Neural cell (in vitro differentiated cells): ENCODE measurements around the gene ORM2. TPM values are rescaled to one million over a fixed set of nuclear protein-coding genes. Genes with fewer than 3 reads are reported as not detected.

Source experiments
- H2AFZ ChIP-seq: fragments of 200-600, 300-800 bp; sonication (generic), shearing (Covaris generic); 2 replicates; pipeline ENCODE4 v1.6.0; 2014; ENCODE audit warnings: low read depth, mild to moderate bottlenecking, antibody characterized with exemption, low read length, moderate library complexity
- H3F3A ChIP-seq: fragments of 200-600 bp; shearing (Covaris generic); 2 replicates; pipeline ENCODE4 v1.6.1; 2016; ENCODE audit warnings: mild to moderate bottlenecking, moderate library complexity, mixed read lengths, antibody characterized with exemption, low read length; ENCODE audit not compliant: insufficient read depth, poor library complexity, severe bottlenecking
- H3K27ac ChIP-seq: fragments of 200-600, 300-800 bp; sonication (generic), shearing (Covaris generic); 2 replicates; pipeline ENCODE4 v1.5.1; 2014; ENCODE audit warnings: mild to moderate bottlenecking, low read length, moderate library complexity
- H3K27me3 ChIP-seq: fragments of 300-800, 200-600 bp; sonication (generic), shearing (Covaris generic); 2 replicates; pipeline ENCODE4 v1.6.0; 2014; ENCODE audit warnings: mild to moderate bottlenecking, low read depth, low read length, moderate library complexity; ENCODE audit not compliant: insufficient read depth
- H3K36me3 ChIP-seq: fragments of 300-800, 200-600 bp; sonication (generic), shearing (Covaris generic); 2 replicates; pipeline ENCODE4 v1.5.1; 2014; ENCODE audit warnings: mild to moderate bottlenecking, antibody characterized with exemption, low read length, moderate library complexity; ENCODE audit not compliant: insufficient read depth
- H3K4me2 ChIP-seq: fragments of 300-800, 200-600 bp; sonication (generic), shearing (Covaris generic); 2 replicates; pipeline ENCODE4 v1.6.0; 2014; ENCODE audit warnings: mild to moderate bottlenecking, low read length
- H3K4me3 ChIP-seq: fragments of 300-800, 200-600 bp; sonication (generic), shearing (Covaris generic); 2 replicates; pipeline ENCODE4 v1.5.1; 2014; ENCODE audit warnings: mild to moderate bottlenecking, low read length, moderate library complexity
- H3K79me2 ChIP-seq: fragments of 200-600 bp; shearing (Covaris generic); replicated peaks from 2 replicates; pipeline ENCODE4 v1.6.0; 2014; ENCODE audit warnings: mild to moderate bottlenecking, low read length, moderate library complexity; ENCODE audit not compliant: insufficient read depth
- H3K9ac ChIP-seq: fragments of 300-800, 200-600 bp; sonication (generic), shearing (Covaris generic); 2 replicates; pipeline ENCODE4 v1.6.1; 2016; ENCODE audit warnings: mild to moderate bottlenecking, low read length, mixed read lengths
- H3K9me2 ChIP-seq: fragments of 200-600 bp; shearing (Covaris generic); 2 replicates; pipeline ENCODE4 v1.6.1; 2016; ENCODE audit warnings: mild to moderate bottlenecking, low read length, mixed read lengths; ENCODE audit not compliant: insufficient read depth
- H3K9me3 ChIP-seq: fragments of 200-600, 300-800 bp; sonication (generic), shearing (Covaris generic); 2 replicates; pipeline ENCODE4 v1.6.1; 2016; ENCODE audit warnings: mild to moderate bottlenecking, mixed run types, low read length, moderate library complexity, mixed read lengths
- H4K20me1 ChIP-seq: fragments of 200-600 bp; shearing (Covaris generic); 2 replicates; pipeline ENCODE4 v1.6.1; 2016; ENCODE audit warnings: mild to moderate bottlenecking, mixed run types; ENCODE audit not compliant: insufficient read depth
- CTCF ChIP-seq: fragments of 450-650 bp; IDR thresholded peaks from 2 replicates; pipeline ENCODE4 v1.5.1; 2014; ENCODE audit warnings: antibody characterized with exemption, mild to moderate bottlenecking, moderate library complexity; ENCODE audit not compliant: poor library complexity, severe bottlenecking
- EP300 ChIP-seq: fragments of 450-650 bp; conservative IDR thresholded peaks from 2 replicates; pipeline ENCODE4 v1.6.1; 2014; ENCODE audit warnings: antibody characterized with exemption, mild to moderate bottlenecking, moderate library complexity; ENCODE audit not compliant: poor library complexity, severe bottlenecking
- EZH2 ChIP-seq: fragments of 200-600, 300-800 bp; shearing (Covaris generic), sonication (generic); IDR thresholded peaks from 2 replicates; pipeline ENCODE4 v1.6.1; 2014; ENCODE audit warnings: antibody characterized with exemption, low read length, borderline replicate concordance, mild to moderate bottlenecking; ENCODE audit not compliant: insufficient read depth, poor library complexity, severe bottlenecking
- MXI1 ChIP-seq: fragments of 450-650 bp; conservative IDR thresholded peaks from 2 replicates; pipeline ENCODE4 v1.6.1; 2014; ENCODE audit warnings: antibody characterized with exemption, mild to moderate bottlenecking; ENCODE audit not compliant: poor library complexity, severe bottlenecking
- POLR2AphosphoS5 ChIP-seq: IDR thresholded peaks from 2 replicates; pipeline ENCODE4 v1.6.1; 2012
- RAD21 ChIP-seq: fragments of 450-650 bp; conservative IDR thresholded peaks from 2 replicates; pipeline ENCODE4 v1.6.1; 2014; ENCODE audit warnings: antibody characterized with exemption, mild to moderate bottlenecking, moderate library complexity
- REST ChIP-seq: IDR thresholded peaks from 2 replicates; pipeline ENCODE4 v1.6.1; 2012; ENCODE audit warnings: borderline replicate concordance
- SMC3 ChIP-seq: fragments of 450-650 bp; conservative IDR thresholded peaks from 2 replicates; pipeline ENCODE4 v1.6.1; 2014; ENCODE audit warnings: antibody characterized with exemption, mild to moderate bottlenecking, moderate library complexity; ENCODE audit not compliant: poor library complexity
- TAF1 ChIP-seq: IDR thresholded peaks from 2 replicates; pipeline ENCODE4 v1.6.1; 2012; ENCODE audit warnings: low read depth
- polyA plus RNA-seq: library from polyadenylated mRNA; depleted of rRNA; stranded (reverse); fragments of >200 nt; gene quantifications from 2 replicates; pipeline ENCODE4 v1.2.3, GENCODE V29; 2014

Gene ORM2
- polyA plus RNA-seq, 1 donor from 2014 or later, result not detected

- Histone ChIP-seq H3K27me3 (no peaks in the 10 kb centered on the region), H4K20me1 (no peaks in the 10 kb centered on the region), H3K9ac (no peak overlapping the region), H3K27ac (no peak overlapping the region), H3K36me3 (no peaks in the 10 kb centered on the region), H2AFZ (no peak overlapping the region), H3K4me3 (no peak overlapping the region), H3K9me2 (no peaks in the 10 kb centered on the region), H3F3A (no peaks in the 10 kb centered on the region), H3K4me2 (no peak overlapping the region), H3K9me3 (no peaks in the 10 kb centered on the region), H3K79me2 (no peaks in the 10 kb centered on the region)
- TF ChIP-seq RAD21 (no peak), EP300 (no peak), EZH2 (no peak), TAF1 (no peak), REST (no peak), CTCF (no peak), SMC3 (no peak), POLR2AphosphoS5 (no peak), MXI1 (no peak)
These were observed 45.9 kb downstream of the ORM2 start for GRCh38 chr9:114375386-114376175.

DNA sequence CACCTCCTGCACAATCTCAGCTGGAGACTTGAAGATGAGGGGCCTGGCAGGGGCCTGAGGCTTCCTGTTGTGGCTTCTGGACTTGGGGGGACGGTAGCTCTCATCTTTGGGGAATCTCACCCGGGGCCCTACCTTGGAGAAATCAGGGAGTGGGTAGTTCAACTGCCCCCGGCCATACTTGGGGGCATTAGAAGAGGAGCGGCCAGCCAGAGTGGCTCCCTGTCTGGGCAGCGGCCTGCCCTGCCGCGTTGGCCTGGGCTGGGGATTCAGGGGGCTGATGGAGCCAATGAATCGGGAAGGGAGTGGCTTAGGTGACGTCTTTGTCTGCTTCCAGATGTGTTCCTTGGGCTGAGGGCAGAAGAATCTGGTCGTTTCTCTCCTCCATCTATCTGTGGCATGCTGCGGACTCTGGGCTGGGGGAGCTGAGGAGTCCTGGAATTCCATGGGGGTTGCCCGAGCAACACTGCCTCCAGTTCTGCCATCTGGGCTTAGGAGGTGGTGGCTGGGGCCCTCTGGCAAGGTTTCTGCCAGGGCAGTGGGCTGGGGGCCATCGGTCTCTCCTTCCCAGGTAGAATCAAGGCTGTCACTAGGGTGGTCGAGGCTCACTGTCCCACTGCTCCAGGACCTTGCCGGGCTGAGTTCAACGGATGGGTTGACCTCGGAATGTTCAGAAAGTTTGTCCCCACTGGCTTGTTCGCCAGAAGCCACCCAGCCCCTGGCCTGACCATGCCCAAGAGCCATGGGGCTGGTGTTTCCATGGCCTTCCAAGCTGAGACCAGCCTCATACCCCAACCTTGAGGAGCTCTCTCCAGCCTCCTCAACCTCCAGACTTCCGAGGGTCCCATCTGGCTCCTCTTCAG lies 47.1 kb downstream of the ORM2 start:
- H3K27ac ChIP-seq, result no peak overlapping the region
- no peaks in the 10 kb centered on the region for H3K79me2 ChIP-seq
- H3K36me3 ChIP-seq, result no peaks in the 10 kb centered on the region
- H3F3A ChIP-seq, result no peaks in the 10 kb centered on the region
- H3K9me2 ChIP-seq, result no peaks in the 10 kb centered on the region
- TF ChIP-seq REST, result no peak
- TF ChIP-seq EZH2, result no peak
- no peak for TF ChIP-seq SMC3
- no peak for TF ChIP-seq POLR2AphosphoS5
- TF ChIP-seq TAF1, result no peak
- no peak for TF ChIP-seq CTCF
- TF ChIP-seq EP300, result no peak
- no peak for TF ChIP-seq MXI1
- TF ChIP-seq RAD21, result no peak
- no peaks in the 10 kb centered on the region for H3K9me3 ChIP-seq
- H3K4me2 ChIP-seq, result no peak overlapping the region
- no peak overlapping the region for H3K9ac ChIP-seq
- no peaks in the 10 kb centered on the region for H3K27me3 ChIP-seq
- no peaks in the 10 kb centered on the region for H4K20me1 ChIP-seq
- no peak overlapping the region for H2AFZ ChIP-seq
- H3K4me3 ChIP-seq, result no peak overlapping the region
